Neural cell (in vitro differentiated cells): Measurements from ENCODE around the gene DOP1A. TPM values are rescaled to one million over a fixed set of nuclear protein-coding genes. Genes with fewer than 3 reads are reported as not detected.
A peak's percentile ranks its signal among the peaks of the same experiment; 100 is the strongest.

ENCODE experiments used
- H2AFZ ChIP-seq: fragments of 200-600, 300-800 bp; sonication (generic), shearing (Covaris generic); 2 replicates; pipeline ENCODE4 v1.6.0; 2014; ENCODE audit warnings: low read depth, mild to moderate bottlenecking, antibody characterized with exemption, low read length, moderate library complexity
- H3F3A ChIP-seq: fragments of 200-600 bp; shearing (Covaris generic); 2 replicates; pipeline ENCODE4 v1.6.1; 2016; ENCODE audit warnings: mild to moderate bottlenecking, moderate library complexity, mixed read lengths, antibody characterized with exemption, low read length; ENCODE audit not compliant: insufficient read depth, poor library complexity, severe bottlenecking
- H3K27ac ChIP-seq: fragments of 200-600, 300-800 bp; sonication (generic), shearing (Covaris generic); 2 replicates; pipeline ENCODE4 v1.5.1; 2014; ENCODE audit warnings: mild to moderate bottlenecking, low read length, moderate library complexity
- H3K27me3 ChIP-seq: fragments of 300-800, 200-600 bp; sonication (generic), shearing (Covaris generic); 2 replicates; pipeline ENCODE4 v1.6.0; 2014; ENCODE audit warnings: mild to moderate bottlenecking, low read depth, low read length, moderate library complexity; ENCODE audit not compliant: insufficient read depth
- H3K36me3 ChIP-seq: fragments of 300-800, 200-600 bp; sonication (generic), shearing (Covaris generic); 2 replicates; pipeline ENCODE4 v1.5.1; 2014; ENCODE audit warnings: mild to moderate bottlenecking, antibody characterized with exemption, low read length, moderate library complexity; ENCODE audit not compliant: insufficient read depth
- H3K4me2 ChIP-seq: fragments of 300-800, 200-600 bp; sonication (generic), shearing (Covaris generic); 2 replicates; pipeline ENCODE4 v1.6.0; 2014; ENCODE audit warnings: mild to moderate bottlenecking, low read length
- H3K4me3 ChIP-seq: fragments of 300-800, 200-600 bp; sonication (generic), shearing (Covaris generic); 2 replicates; pipeline ENCODE4 v1.5.1; 2014; ENCODE audit warnings: mild to moderate bottlenecking, low read length, moderate library complexity
- H3K79me2 ChIP-seq: fragments of 200-600 bp; shearing (Covaris generic); replicated peaks from 2 replicates; pipeline ENCODE4 v1.6.0; 2014; ENCODE audit warnings: mild to moderate bottlenecking, low read length, moderate library complexity; ENCODE audit not compliant: insufficient read depth
- H3K9ac ChIP-seq: fragments of 300-800, 200-600 bp; sonication (generic), shearing (Covaris generic); 2 replicates; pipeline ENCODE4 v1.6.1; 2016; ENCODE audit warnings: mild to moderate bottlenecking, low read length, mixed read lengths
- H3K9me2 ChIP-seq: fragments of 200-600 bp; shearing (Covaris generic); 2 replicates; pipeline ENCODE4 v1.6.1; 2016; ENCODE audit warnings: mild to moderate bottlenecking, low read length, mixed read lengths; ENCODE audit not compliant: insufficient read depth
- H3K9me3 ChIP-seq: fragments of 200-600, 300-800 bp; sonication (generic), shearing (Covaris generic); 2 replicates; pipeline ENCODE4 v1.6.1; 2016; ENCODE audit warnings: mild to moderate bottlenecking, mixed run types, low read length, moderate library complexity, mixed read lengths
- H4K20me1 ChIP-seq: fragments of 200-600 bp; shearing (Covaris generic); 2 replicates; pipeline ENCODE4 v1.6.1; 2016; ENCODE audit warnings: mild to moderate bottlenecking, mixed run types; ENCODE audit not compliant: insufficient read depth
- CTCF ChIP-seq: fragments of 450-650 bp; IDR thresholded peaks from 2 replicates; pipeline ENCODE4 v1.5.1; 2014; ENCODE audit warnings: antibody characterized with exemption, mild to moderate bottlenecking, moderate library complexity; ENCODE audit not compliant: poor library complexity, severe bottlenecking
- EP300 ChIP-seq: fragments of 450-650 bp; conservative IDR thresholded peaks from 2 replicates; pipeline ENCODE4 v1.6.1; 2014; ENCODE audit warnings: antibody characterized with exemption, mild to moderate bottlenecking, moderate library complexity; ENCODE audit not compliant: poor library complexity, severe bottlenecking
- EZH2 ChIP-seq: fragments of 200-600, 300-800 bp; shearing (Covaris generic), sonication (generic); IDR thresholded peaks from 2 replicates; pipeline ENCODE4 v1.6.1; 2014; ENCODE audit warnings: antibody characterized with exemption, low read length, borderline replicate concordance, mild to moderate bottlenecking; ENCODE audit not compliant: insufficient read depth, poor library complexity, severe bottlenecking
- MXI1 ChIP-seq: fragments of 450-650 bp; conservative IDR thresholded peaks from 2 replicates; pipeline ENCODE4 v1.6.1; 2014; ENCODE audit warnings: antibody characterized with exemption, mild to moderate bottlenecking; ENCODE audit not compliant: poor library complexity, severe bottlenecking
- POLR2AphosphoS5 ChIP-seq: IDR thresholded peaks from 2 replicates; pipeline ENCODE4 v1.6.1; 2012
- RAD21 ChIP-seq: fragments of 450-650 bp; conservative IDR thresholded peaks from 2 replicates; pipeline ENCODE4 v1.6.1; 2014; ENCODE audit warnings: antibody characterized with exemption, mild to moderate bottlenecking, moderate library complexity
- REST ChIP-seq: IDR thresholded peaks from 2 replicates; pipeline ENCODE4 v1.6.1; 2012; ENCODE audit warnings: borderline replicate concordance
- SMC3 ChIP-seq: fragments of 450-650 bp; conservative IDR thresholded peaks from 2 replicates; pipeline ENCODE4 v1.6.1; 2014; ENCODE audit warnings: antibody characterized with exemption, mild to moderate bottlenecking, moderate library complexity; ENCODE audit not compliant: poor library complexity
- TAF1 ChIP-seq: IDR thresholded peaks from 2 replicates; pipeline ENCODE4 v1.6.1; 2012; ENCODE audit warnings: low read depth
- polyA minus RNA-seq: library from RNA; depleted of rRNA, polyadenylated mRNA; stranded (reverse); fragments of >200 nt; gene quantifications from 2 replicates; pipeline ENCODE4 v1.2.3, GENCODE V29; 2014
- polyA plus RNA-seq: library from polyadenylated mRNA; depleted of rRNA; stranded (reverse); fragments of >200 nt; gene quantifications from 2 replicates; pipeline ENCODE4 v1.2.3, GENCODE V29; 2014

Gene DOP1A
- 97.6 and 100 TPM in 2 replicates for polyA plus RNA-seq
- polyA minus RNA-seq = 164 and 177 TPM in 2 replicates

- Histone ChIP-seq H3K79me2 (peaks cover 43% of the 10 kb centered on the region), H2AFZ (peak within 1 kb of the TSS; percentile 91), H3K36me3 (no peaks in the 10 kb centered on the region), H3K9me3 (no peaks in the 10 kb centered on the region), H3K27me3 (no peaks in the 10 kb centered on the region), H4K20me1 (no peaks in the 10 kb centered on the region), H3K4me2 (peak within 1 kb of the TSS; percentile 95), H3K4me3 (peak within 1 kb of the TSS; percentile 89), H3K9ac (peak within 1 kb of the TSS; percentile 97), H3F3A (peaks cover 3% of the 10 kb centered on the region), H3K27ac (peak within 1 kb of the TSS; percentile 94), H3K9me2 (no peaks in the 10 kb centered on the region)
- peak; percentile 91 for TF ChIP-seq REST
- TF ChIP-seq MXI1 = peak; percentile 88
- TF ChIP-seq EP300 = peak; percentile 70
- TF ChIP-seq RAD21 = peak; percentile 89
- TF ChIP-seq SMC3 = peak; percentile 88
- TF ChIP-seq CTCF = peak; percentile 98
- peak; percentile 98 for TF ChIP-seq POLR2AphosphoS5
- TF ChIP-seq TAF1 = peak; percentile 93
- no peak for TF ChIP-seq EZH2
Observed at GRCh38 chr6:83067448-83068439, at the start of gene DOP1A. Gene DOP1A (plus strand): TSS chr6:83067671. CDS start chr6:83096978, 29,307 bp downstream.

GRCh38 chr6:83019741-83020140, 47.7 kb upstream of the DOP1A start:
- no peaks in the 10 kb centered on the region for H3K9me2 ChIP-seq
- H3K27me3 ChIP-seq = no peaks in the 10 kb centered on the region
- H3K79me2 ChIP-seq = no peaks in the 10 kb centered on the region
- TF ChIP-seq MXI1 (no peak), EZH2 (no peak), POLR2AphosphoS5 (no peak), TAF1 (no peak), EP300 (no peak), CTCF (no peak), SMC3 (no peak), RAD21 (no peak), REST (no peak)
- no peaks in the 10 kb centered on the region for H3K9me3 ChIP-seq
- H3K27ac ChIP-seq = no peak overlapping the region
- H3K9ac ChIP-seq = no peak overlapping the region
- no peak overlapping the region for H2AFZ ChIP-seq
- no peaks in the 10 kb centered on the region for H4K20me1 ChIP-seq
- no peak overlapping the region for H3K4me3 ChIP-seq
- no peak overlapping the region for H3K4me2 ChIP-seq
- H3F3A ChIP-seq = no peaks in the 10 kb centered on the region
- no peaks in the 10 kb centered on the region for H3K36me3 ChIP-seq
